Measurements from ENCODE around the gene PMPCA. TPM values are rescaled to one million over a fixed set of nuclear protein-coding genes. Genes with fewer than 3 reads are reported as not detected.

The PMPCA gene
- total and polyA plus RNA-seq, 2 experiments from 2014 or later, result 61.3 to 88.2 TPM

- TF ChIP-seq ZNF462 (CRISPR knock-in tag; IDR thresholded peaks at IDR 0.05) (no peak), REST (IDR thresholded peaks at IDR 0.05; ENCODE audit: unreplicated experiment) (no peak), JUNB (IDR thresholded peaks at IDR 0.05; ENCODE audit: unreplicated experiment) (no peak)
These were observed 19.4 kb downstream of the PMPCA start (continued) for GRCh38 chr9:136429683-136430491.

Data from GM23338 (cell line).